RWPE2 (cell line): Measurements from ENCODE around the gene PTPN5.

Source experiments
- ATAC-seq: fragments of 200-7000 bp; cut with Tn5 transposase; 3 replicates; pipeline ENCODE4 v1.9.1; 2021; ENCODE audit warnings: low read depth
- DNase-seq: peaks from one replicate; pipeline ENCODE4 v3.0.0-alpha.2; 2020; ENCODE audit warnings: low spot score
- H3K27ac ChIP-seq: fragments of 450-650 bp; 2 replicates; pipeline ENCODE4 v1.5.1; 2017; ENCODE audit warnings: mild to moderate bottlenecking; ENCODE audit not compliant: poor library complexity, severe bottlenecking
- H3K27me3 ChIP-seq: fragments of 250-450 bp; sonication (Bioruptor Pico); 2 replicates; pipeline ENCODE4 v1.5.1; 2021; ENCODE audit warnings: mild to moderate bottlenecking, moderate library complexity; ENCODE audit not compliant: insufficient read depth, poor library complexity, severe bottlenecking
- H3K36me3 ChIP-seq: fragments of 250-450 bp; sonication (Bioruptor Pico); 2 replicates; pipeline ENCODE4 v1.5.1; 2020; ENCODE audit warnings: low read depth, mild to moderate bottlenecking, moderate library complexity
- H3K4me1 ChIP-seq: fragments of 250-450 bp; sonication (Bioruptor Pico); 2 replicates; pipeline ENCODE4 v1.5.1; 2021; ENCODE audit warnings: mild to moderate bottlenecking, moderate library complexity; ENCODE audit not compliant: insufficient read depth, poor library complexity, severe bottlenecking
- H3K4me3 ChIP-seq: fragments of 250-450 bp; sonication (Bioruptor Pico); 2 replicates; pipeline ENCODE4 v1.5.1; 2021; ENCODE audit warnings: mild to moderate bottlenecking, moderate library complexity; ENCODE audit not compliant: severe bottlenecking
- H3K9me3 ChIP-seq: fragments of 250-450 bp; sonication (Bioruptor Pico); 2 replicates; pipeline ENCODE4 v1.5.1; 2021; ENCODE audit warnings: mild to moderate bottlenecking, moderate library complexity; ENCODE audit not compliant: severe bottlenecking
- CTCF ChIP-seq: fragments of 450-650 bp; IDR thresholded peaks from one replicate; pipeline ENCODE4 v1.5.1; 2017; ENCODE audit warnings: mild to moderate bottlenecking, moderate library complexity; ENCODE audit not compliant: poor library complexity, severe bottlenecking

The PTPN5 gene

GRCh38 chr11:18704045-18704645 is 87.5 kb downstream of the PTPN5 start:
- H3K4me1 ChIP-seq: no peaks in the 10 kb centered on the region
- no peaks in the 10 kb centered on the region for H3K9me3 ChIP-seq
- H3K4me3 ChIP-seq: no peak overlapping the region
- no peak overlapping the region for H3K27ac ChIP-seq
- DNase-seq (no peak), ATAC-seq (no peak)
- no peaks in the 10 kb centered on the region for H3K36me3 ChIP-seq
- peaks cover 27% of the 10 kb centered on the region for H3K27me3 ChIP-seq
- TF ChIP-seq CTCF: no peak

- H3K27ac ChIP-seq: no peak overlapping the region
- H3K4me1 ChIP-seq: no peaks in the 10 kb centered on the region
- no peak overlapping the region for H3K4me3 ChIP-seq
- H3K27me3 ChIP-seq: peaks cover 27% of the 10 kb centered on the region
- no peak for TF ChIP-seq CTCF
- ATAC-seq (no peak), DNase-seq (no peak)
- no peaks in the 10 kb centered on the region for H3K9me3 ChIP-seq
- no peaks in the 10 kb centered on the region for H3K36me3 ChIP-seq
These were observed 88.4 kb downstream of the PTPN5 start for GRCh38 chr11:18703001-18703763.

- Histone ChIP-seq H3K36me3 (no peaks in the 10 kb centered on the region), H3K4me1 (no peaks in the 10 kb centered on the region), H3K27me3 (peaks cover 14% of the 10 kb centered on the region), H3K27ac (no peak overlapping the region), H3K9me3 (no peaks in the 10 kb centered on the region), H3K4me3 (no peak overlapping the region)
- no peak for TF ChIP-seq CTCF
- no peak for DNase-seq
- no peak for ATAC-seq
These were observed 89.9 kb downstream of the PTPN5 start for GRCh38 chr11:18701614-18702216.

GRCh38 chr11:18700872-18701271 is 90.7 kb downstream of the PTPN5 start:
- no peaks in the 10 kb centered on the region for H3K4me1 ChIP-seq
- no peak for TF ChIP-seq CTCF
- no peak for ATAC-seq
- H3K36me3 ChIP-seq: no peaks in the 10 kb centered on the region
- H3K27ac ChIP-seq: no peak overlapping the region
- no peak overlapping the region for H3K4me3 ChIP-seq
- DNase-seq: no peak
- no peaks in the 10 kb centered on the region for H3K9me3 ChIP-seq
- peaks cover 9% of the 10 kb centered on the region for H3K27me3 ChIP-seq
